NCI-H226 (cell line): Measurements from ENCODE around the gene KCNJ4.
"Not testable (repeated sequence)": the region's sequence is repeated elsewhere in the genome, so short reads cannot be mapped to it uniquely, and the experiment has no call there.

ENCODE experiments used
- DNase-seq: peaks from one replicate; pipeline ENCODE4 v3.0.0-alpha.2; 2015

The KCNJ4 gene

GRCh38 chr22:38411016-38411415, 44.0 kb downstream of the KCNJ4 start:
- DNase-seq, result no peak

DNA sequence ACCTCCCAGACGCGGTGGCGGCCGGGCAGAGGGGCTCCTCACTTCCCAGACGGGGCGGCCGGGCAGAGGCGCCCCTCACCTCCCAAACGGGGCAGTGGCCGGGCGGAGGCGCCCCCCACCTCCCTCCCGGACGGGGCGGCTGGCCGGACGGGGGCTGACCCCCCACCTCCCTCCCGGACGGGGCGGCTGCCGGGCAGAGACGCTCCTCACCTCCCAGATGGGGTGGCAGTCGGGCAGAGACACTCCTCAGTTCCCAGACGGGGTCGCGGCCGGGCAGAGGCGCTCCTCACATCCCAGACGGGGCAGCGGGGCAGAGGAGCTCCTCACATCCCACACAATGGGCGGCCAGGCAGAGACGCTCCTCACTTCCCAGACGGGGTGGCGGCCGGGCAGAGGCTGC, 45.1 kb downstream of the KCNJ4 start:
- DNase-seq, result not testable (repeated sequence)

- no peak for DNase-seq
These were observed 48.4 kb downstream of the KCNJ4 start for GRCh38 chr22:38406617-38407016.

- DNase-seq, result no peak
These were observed 50.6 kb downstream of the KCNJ4 start for GRCh38 chr22:38404419-38404818.

DNA sequence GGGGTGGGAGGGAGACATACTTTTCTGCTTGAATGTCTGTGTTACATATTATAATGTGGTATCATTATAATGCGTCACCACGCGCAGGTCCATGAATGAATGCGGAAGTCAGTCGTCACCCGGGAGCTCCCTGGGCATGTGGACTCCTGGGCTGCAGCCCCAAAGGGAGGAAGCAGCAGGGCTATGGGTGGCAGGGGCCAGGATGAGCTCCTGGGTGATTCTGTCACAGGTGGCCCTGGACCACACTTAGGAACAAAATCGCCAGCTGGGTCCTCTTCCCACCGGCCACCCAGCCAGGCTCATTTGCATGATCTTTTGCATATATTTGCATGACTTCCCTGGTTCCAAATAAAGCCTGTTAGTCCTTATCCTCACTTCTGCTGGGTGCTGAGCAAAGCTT, 51.2 kb downstream of the KCNJ4 start:
- no peak for DNase-seq

DNA sequence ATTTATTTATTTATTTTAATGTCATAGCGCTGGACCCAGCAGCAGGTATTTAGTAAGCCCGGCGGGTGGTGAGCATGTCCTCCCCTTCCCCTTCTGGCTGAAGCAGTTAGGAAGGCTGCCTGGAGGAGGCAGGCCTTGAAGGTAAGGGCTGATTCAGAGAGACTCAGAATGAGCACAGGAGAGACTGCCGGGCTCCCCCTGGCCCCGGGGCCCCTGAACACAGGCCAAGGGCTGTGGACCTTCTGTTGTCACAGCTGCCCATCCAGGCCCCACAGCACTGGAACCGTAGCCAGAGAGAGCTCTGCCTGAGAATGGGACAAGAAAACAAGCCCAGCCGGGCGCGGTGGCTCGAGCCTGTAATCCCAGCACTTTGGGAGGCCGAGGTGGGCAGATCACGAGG, 52.8 kb downstream of the KCNJ4 start:
- no peak for DNase-seq

DNA sequence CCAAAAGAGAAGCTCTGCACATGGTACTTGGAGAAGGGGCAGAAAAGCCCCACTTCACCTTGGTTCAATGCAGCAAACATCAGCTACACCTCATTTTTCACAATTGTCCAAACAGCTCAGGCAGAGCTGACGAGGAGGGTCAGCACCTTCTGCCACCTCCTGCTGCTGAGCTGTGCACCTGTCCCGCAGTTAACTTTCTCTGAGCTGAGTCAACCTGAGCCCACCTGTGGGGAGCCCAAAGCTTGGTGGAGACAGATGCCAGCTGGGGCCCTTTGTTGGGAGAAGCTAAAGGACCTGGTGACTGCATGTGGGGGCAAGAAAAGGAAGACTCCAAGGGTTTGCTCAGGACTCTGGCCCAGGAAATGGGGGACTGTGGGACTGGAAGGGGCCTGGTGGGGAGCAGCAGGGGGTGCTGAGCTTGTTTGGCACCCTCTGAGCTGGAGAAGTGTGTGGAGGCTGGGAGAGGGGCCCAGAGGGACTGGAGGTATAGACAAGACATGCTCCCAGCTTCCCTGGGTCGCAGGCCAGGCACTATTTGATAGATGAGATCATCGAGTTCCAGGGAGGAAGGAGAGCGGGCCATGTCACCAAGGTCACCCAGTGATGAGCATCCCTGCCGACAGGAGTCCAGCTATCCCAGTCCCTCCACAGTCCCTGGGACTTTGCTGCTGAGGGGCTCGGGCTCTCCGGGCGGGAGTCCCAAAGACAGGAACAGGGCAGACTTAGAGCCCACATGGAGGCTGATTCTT, 53.5 kb downstream of the KCNJ4 start:
- no peak for DNase-seq

GRCh38 chr22:38400256-38400655, 54.7 kb downstream of the KCNJ4 start:
- not testable (repeated sequence) for DNase-seq

DNA sequence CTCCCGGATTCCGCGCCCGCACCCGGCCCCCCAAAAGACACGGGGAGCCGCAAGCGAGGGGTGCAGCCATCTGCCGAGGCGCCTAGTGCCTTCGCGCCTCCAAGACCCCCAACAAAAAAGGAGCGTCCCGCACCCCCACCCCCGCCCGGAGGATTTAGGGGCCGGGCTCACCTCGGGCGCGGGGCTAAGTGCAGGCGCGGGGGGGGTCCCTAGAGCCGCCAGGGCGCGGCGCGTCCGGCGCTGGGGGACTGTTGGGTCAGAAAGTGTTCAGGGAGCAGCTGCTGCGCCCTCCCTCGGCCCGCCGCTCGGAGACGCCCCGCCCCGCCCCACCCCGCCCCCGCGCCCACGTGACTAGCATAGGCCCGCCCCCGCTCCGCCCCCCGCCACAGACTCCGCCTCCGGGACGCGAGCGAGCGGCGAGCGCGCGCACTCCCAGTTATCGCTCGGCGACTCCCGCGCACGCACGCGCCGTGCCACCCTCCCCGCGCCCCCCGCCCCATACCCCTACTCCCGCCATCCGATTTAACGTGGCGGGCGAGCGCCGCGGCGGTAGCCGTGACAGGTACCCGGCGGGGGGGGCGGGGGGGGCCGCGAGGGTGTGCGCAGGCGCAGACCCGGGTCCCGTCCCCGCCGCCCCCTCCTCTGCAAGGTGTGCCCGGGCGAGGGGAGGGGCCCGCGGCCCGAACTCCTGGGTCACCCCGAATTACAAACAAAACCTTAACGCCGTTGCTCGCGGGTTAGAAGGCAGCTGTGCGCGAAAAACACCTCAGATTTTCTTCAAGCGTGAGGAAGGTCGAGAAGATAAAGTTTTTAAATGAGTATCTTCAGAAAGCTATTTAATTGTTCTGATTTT, 56.2 kb downstream of the KCNJ4 start:
- peak; percentile 25 for DNase-seq

DNA sequence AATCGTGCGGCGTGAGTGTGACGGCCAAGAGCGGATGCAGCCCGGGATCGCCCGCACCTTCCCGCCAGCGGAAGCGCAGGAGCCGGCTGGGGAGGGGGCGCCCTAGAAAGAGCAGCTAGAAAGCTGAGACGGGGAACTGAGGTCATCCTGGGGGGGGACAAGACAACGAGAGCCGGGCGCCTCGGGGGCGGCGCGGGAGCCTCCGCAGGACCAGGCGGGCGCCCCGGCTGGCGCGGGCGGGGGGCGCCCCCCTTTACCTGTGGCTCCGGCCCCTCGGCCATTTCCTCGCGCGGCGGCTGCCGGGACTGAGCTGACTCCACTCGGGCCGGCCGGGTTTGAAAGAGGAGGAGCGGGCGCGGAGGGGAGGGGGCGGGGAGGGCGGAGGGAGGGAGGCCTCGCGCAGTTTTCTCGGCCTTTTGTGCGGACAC, 56.8 kb downstream of the KCNJ4 start:
- not testable (repeated sequence) for DNase-seq

DNA sequence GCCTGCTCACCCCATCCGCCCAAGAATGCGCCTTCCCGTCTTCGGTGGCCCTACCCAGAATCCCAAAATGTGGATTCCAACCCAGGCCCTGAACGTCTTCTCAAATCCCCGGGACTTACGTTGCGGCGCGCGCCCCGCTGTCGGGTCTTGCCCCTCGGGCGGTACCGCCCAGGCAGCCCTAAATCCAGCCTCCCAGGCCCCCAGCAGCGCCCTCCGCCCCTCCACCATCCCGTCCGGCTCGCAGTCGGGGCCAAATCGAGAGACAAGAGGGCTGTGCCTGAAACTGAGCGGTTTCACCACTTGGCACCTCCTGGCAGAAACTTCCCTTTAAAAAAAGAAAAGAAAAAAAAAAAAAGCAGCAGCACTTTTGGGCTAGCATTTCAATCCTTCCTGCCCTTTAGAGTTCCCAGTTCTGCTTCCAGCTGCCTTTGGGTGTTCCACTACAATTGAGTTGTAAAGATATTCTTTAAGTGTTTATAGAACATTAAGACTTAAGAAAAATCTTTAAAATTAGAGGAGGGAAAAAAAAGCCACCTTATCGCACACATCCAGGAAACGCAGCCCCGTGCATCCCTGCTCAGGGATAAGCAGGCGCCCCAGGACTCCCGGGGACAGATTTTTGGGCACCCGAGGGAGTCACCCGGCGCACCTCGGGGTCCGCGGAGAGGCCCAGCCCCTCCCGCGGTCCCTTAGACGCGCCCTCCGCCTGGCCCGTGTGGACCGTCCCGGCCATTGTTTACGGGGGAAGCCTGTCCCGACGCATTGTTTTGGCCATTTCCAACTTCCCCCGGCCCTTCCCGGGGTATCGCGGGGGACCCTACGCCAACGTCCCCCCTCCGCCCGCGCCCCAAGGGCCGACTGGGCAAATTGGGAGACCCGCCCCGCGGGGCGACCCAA, 57.6 kb downstream of the KCNJ4 start:
- DNase-seq, result no peak

GRCh38 chr22:38396440-38397069, 58.4 kb downstream of the KCNJ4 start:
- not testable (repeated sequence) for DNase-seq

GRCh38 chr22:38395944-38396343, 59.1 kb downstream of the KCNJ4 start:
- not testable (repeated sequence) for DNase-seq

GRCh38 chr22:38394929-38395624, 59.9 kb downstream of the KCNJ4 start:
- DNase-seq, result not testable (repeated sequence)

DNA sequence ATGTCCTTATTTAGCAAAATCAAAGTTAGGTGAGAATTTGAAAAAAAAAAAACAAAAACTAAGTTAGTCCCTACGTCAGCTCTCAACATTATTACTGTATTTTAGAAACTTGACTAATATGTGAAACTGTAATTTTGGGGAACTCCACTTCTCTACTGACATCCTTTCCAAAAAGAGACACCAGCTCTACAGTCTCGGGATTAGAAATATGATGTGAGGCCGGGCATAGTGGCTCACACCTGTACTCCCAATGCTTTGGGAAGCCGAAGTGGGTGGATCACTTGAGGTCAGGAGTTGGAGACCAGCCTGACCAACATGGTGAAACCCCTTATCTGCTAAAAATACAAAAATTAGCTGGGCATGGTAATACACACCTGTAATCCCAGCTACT, 65.6 kb downstream of the KCNJ4 start:
- not testable (repeated sequence) for DNase-seq

- not testable (repeated sequence) for DNase-seq
These were observed 66.2 kb downstream of the KCNJ4 start for GRCh38 chr22:38388506-38389427.

GRCh38 chr22:38386918-38387317, 68.1 kb downstream of the KCNJ4 start:
- DNase-seq, result not testable (repeated sequence)

GRCh38 chr22:38383417-38383816, 71.6 kb downstream of the KCNJ4 start:
- no peak for DNase-seq

DNA sequence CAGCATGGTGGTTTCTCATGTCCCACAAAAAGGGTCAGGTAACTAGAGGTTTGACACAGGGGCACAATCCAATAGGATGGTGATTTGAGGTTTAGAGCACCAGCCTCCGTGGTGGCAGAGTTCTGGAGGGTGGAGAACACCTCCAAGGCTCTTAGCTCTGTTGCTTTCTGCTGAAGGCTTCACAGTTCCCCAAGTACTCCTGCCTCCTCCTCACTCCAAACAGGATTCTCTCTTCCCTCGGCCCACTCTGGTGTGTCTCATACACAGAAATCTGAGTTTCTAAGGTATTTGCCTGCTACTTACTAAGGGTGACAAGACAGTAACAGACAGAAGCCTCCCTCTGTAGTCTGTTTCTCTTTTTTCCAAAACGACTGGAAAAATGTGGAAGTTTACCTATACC, 73.6 kb downstream of the KCNJ4 start:
- DNase-seq, result not testable (repeated sequence)
